Stimulated activated CD4-positive, alpha-beta T cell treated with anti-CD3 and anti-CD28 coated beads, TNF-alpha, amount 100 ng/mL, for 1 hour (primary cell): ENCODE results near the gene HDAC1.
"Not testable (repeated sequence)": the region's sequence is repeated elsewhere in the genome, so short reads cannot be mapped to it uniquely, and the experiment has no call there.

Source experiments
- DNase-seq, 3 donors: peaks; one replicate each; pipeline ENCODE4 v3.0.0-alpha.2; 2020; ENCODE audit warnings: low read depth in 3 of 3, low spot score in 1 of 3

The HDAC1 gene

GRCh38 chr1:32291708-32292538 lies at the start of gene HDAC1:
HDAC1 (plus strand) TSS chr1:32292083; CDS start chr1:32292170, 87 bp downstream.
- peak; percentile 94 to 95 (median 95) for DNase-seq

- no peak for DNase-seq
Observed at GRCh38 chr1:32242341-32242851, 49.5 kb upstream of the HDAC1 start.

GRCh38 chr1:32246888-32247273 lies 45.0 kb upstream of the HDAC1 start, which contains the start of gene FAM167B:
FAM167B (plus strand) TSS chr1:32247222; CDS start chr1:32247422, 200 bp downstream.
- DNase-seq, result no peak

GRCh38 chr1:32247452-32247851 lies 44.4 kb upstream of the HDAC1 start:
- DNase-seq, result no peak

DNA sequence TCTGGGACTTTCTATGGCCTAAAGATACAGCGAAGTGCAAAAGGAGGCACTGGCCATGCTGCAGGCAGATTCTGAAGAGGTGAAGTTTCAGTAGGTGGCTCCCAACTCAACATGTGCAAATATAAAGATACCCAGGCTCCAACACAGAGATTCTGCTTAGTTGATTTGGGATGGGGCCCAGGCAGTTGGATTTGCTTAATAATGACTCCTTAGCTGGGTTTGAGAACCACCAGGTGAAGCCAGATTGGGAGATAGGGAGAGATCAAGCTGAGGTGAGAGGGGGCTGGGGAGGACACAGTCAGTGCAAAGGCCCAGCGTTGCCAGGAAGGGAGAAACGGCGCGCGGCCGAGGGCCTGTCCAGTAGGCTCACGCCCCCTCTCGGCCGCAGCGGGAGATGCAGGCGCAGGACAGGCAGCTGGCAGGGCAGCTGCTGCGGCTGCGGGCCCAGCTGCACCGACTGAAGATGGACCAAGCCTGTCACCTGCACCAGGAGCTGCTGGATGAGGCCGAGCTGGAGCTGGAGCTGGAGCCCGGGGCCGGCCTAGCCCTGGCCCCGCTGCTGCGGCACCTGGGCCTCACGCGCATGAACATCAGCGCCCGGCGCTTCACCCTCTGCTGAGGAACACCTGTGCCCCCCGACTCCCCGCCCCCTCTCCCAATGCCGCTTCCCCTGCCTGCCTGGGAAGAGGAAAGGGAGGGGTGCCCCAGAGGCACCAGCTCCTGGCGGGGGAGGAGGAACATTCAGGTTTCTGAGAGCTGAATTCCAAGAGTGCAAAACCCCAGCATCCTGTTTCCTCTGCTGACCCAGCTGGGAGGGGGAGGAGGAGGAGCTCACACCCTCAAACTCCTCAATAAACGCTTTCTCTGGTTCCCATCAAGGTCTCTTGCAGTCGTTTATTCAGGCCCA lies 43.6 kb upstream of the HDAC1 start:
- peak in 2 of 3 donors; percentile 48 to 69 for DNase-seq

DNA sequence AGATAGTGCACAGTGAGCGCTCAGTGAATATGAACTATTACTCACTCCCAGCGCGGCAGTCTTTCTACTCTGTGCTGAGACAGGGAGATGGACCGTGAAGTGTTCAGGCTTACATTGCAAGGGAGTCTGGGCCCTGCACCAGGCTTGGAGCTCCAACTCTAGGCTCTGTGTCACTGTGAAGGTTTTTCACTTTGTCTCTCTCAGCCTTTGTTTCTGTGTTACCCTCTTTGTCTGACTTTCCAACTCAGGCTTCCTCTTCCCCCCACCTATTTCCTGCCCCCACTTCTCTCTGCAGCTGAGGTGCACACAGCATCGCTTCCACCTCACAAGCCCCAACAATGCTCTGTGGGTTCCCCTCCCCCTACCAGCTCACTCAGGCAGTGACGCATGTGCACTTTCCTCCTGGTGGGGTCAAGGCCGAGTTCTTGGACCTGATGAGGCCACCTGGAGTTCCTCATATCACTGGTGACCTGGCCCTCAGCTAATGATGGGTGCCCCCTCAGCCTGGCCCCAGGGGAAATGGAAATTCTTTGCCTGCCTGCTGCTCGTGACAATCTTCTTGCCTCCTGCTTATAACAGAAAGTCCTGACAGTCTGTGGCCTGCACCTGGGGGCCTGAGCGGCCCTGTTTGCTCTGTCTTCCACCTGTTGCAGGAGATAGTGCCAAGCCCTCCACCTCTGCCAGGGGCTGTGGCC lies 41.9 kb upstream of the HDAC1 start:
- DNase-seq, result peak; percentile 52 to 69 (median 66)

DNA sequence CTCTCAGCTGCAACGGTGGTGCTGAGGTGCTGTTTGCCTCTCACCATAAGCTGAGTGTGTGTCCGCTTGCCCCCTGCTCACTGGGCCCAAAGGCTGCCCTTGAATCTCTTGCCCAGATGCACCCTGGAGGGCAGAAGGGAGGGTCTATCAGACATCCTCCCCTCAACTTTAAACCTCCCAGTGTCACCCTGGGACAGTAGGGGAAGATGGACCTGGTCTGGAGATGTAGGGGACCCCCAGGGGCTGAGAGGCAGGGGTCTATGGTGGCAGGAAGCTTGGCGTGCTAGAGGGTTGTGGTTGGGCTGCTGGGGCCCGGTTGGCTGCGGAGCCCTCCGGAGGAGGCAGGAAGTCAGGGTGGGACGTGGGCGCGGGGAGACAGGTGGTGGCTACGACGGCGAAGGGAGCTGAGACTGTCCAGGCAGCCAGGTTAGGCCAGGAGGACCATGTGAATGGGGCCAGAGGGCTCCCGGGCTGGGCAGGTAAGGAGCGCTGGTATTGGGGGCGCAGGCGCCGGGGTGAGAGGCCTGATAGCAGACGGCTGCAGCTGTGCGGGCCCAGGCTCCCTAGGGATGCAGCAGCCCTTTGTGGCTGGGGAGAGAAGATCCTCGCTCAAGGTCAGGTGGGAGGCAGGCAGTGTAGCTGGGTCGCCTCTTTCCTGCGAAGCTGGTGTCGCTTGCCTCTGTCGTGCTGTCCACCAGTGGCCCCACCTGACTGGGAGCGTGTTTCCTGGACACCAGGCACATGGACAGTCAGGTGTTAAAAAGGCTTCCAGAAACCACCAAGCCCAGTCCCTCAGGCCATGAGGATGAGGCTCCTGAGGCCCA lies 40.8 kb upstream of the HDAC1 start, which contains the start of gene LCK:
Gene LCK, plus strand, starts transcription at position 373 of the 824 bp plus-strand sequence. CDS start 23,065 bp downstream, outside the sequence.
- peak in 1 of 3 donors; percentile 51 for DNase-seq

GRCh38 chr1:32255072-32256071 lies 36.5 kb upstream of the HDAC1 start:
- DNase-seq, result no peak

DNA sequence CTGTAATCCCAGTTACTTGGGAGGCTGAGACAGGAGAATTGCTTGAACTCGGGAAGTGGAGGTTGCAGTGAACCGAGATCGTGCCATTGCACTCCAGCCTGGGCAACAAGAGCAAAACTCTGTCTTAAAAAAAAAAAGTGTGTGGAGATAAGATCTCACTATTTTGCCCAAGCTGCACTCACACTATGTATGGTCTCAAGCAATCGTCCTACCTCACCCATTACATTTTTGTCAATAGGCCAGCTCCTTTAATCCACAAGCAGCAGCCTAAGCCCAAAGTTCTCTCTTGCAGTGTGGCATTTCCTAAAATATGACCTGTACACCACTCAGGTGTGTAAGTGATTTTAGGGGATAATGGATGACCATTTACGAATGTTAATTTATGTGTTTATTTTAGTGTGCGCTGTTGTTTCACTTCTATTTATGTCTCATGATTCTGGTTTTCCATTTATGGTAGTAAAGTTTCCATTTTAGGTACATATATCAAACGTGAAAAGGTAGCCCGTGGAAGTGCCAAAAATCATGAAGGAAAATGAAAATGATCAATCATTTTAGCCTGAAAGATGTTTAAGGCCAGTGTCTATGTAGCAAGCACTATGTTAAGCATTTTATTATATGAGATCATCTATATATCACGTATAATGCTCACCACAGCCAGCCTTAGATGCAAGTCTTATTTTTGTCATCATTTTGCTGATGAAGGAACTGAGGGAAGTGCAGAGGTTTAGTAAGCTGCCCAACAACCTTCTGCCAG lies 35.2 kb upstream of the HDAC1 start:
- no peak for DNase-seq

DNA sequence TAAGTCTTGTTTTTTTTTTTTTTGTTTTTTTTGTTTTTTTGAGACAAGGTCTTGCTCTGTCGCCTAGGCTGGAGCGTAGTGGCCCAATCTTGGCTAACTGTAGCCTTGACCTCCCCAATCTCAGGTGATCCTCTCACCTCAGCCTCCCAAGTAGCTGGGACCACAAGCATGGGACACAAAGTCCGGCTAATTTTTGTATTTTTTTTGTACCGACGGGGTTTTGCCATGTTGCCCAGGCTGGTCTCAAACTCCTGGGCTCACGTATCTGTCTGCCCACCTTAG lies 34.7 kb upstream of the HDAC1 start:
- no peak for DNase-seq

DNA sequence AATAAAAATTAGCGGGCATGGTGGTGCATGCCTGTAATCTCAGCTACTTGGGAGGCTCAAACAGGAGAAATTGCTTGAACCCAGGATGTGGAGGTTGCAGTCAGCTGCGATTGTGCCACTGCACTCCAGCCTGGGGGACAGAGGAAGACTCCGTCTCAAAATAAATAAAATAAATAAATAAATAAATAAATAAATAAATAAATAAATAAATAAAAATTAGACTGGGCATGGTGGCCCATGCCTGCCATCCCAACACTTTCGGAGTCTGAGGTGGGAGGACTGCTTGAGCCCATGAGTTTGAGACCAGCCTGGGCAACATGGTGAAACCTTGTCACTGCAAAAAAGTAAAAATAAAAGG lies 28.7 kb upstream of the HDAC1 start:
- not testable (repeated sequence) for DNase-seq

- no peak for DNase-seq
Observed at GRCh38 chr1:32263744-32264143, 28.1 kb upstream of the HDAC1 start.

GRCh38 chr1:32265846-32266245 lies 26.0 kb upstream of the HDAC1 start:
- DNase-seq, result no peak

GRCh38 chr1:32266921-32267591 lies 24.8 kb upstream of the HDAC1 start:
- no peak for DNase-seq

DNA sequence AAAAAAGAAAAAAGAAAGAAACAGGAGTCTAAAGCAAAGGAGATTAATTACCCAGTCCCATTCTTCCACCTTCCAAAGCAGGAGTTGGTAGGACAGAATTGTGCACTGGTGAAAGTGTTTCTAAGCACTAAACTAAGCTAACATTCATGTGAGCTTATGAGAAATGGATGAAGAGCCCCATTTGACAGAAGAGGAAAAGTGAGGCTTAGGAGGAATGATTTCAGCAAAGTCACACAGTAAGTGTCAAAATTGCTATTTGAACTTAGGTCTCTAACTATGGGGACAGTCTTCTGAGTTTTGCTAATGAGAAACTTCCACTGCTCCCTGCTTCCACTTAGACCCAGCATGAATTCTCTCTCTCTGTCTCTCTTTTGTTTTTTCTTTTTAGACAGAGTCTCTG lies 22.1 kb upstream of the HDAC1 start:
- DNase-seq, result no peak

GRCh38 chr1:32272557-32273390 lies 19.1 kb upstream of the HDAC1 start:
- no peak for DNase-seq
